Osteocyte (in vitro differentiated cells): ENCODE results near the gene TEX26. TPM values are rescaled to one million over a fixed set of nuclear protein-coding genes. Genes with fewer than 3 reads are reported as not detected.

Experiments used
- DNase-seq: peaks from one replicate; pipeline ENCODE4 v3.0.0; 2021; ENCODE audit warnings: mixed read lengths; ENCODE audit not compliant: unreplicated experiment; ENCODE audit errors: extremely low spot score
- H3K27ac Mint-ChIP-seq: one replicate; pipeline ENCODE4 v1.8.0; 2021; ENCODE audit warnings: mild to moderate bottlenecking, mixed read lengths; ENCODE audit not compliant: unreplicated experiment
- H3K27me3 Mint-ChIP-seq: one replicate; pipeline ENCODE4 v1.8.0; 2021; ENCODE audit warnings: mixed read lengths; ENCODE audit not compliant: unreplicated experiment
- H3K36me3 Mint-ChIP-seq: one replicate; pipeline ENCODE4 v1.8.0; 2021; ENCODE audit warnings: mixed read lengths; ENCODE audit not compliant: unreplicated experiment
- H3K4me1 Mint-ChIP-seq: one replicate; pipeline ENCODE4 v1.8.0; 2021; ENCODE audit warnings: mixed read lengths; ENCODE audit not compliant: unreplicated experiment
- H3K4me3 Mint-ChIP-seq: one replicate; pipeline ENCODE4 v1.8.0; 2021; ENCODE audit warnings: mild to moderate bottlenecking, moderate library complexity, mixed read lengths; ENCODE audit not compliant: unreplicated experiment
- H3K9me3 Mint-ChIP-seq: one replicate; pipeline ENCODE4 v1.8.0; 2021; ENCODE audit warnings: mixed read lengths; ENCODE audit not compliant: unreplicated experiment
- CTCF ChIP-seq: fragments of 200-600 bp; sonication (generic); IDR thresholded peaks from 2 replicates; pipeline ENCODE4 v1.5.0; 2021; ENCODE audit warnings: antibody characterized with exemption, mild to moderate bottlenecking, moderate library complexity
- total RNA-seq: library from RNA; stranded (reverse); gene quantifications from 2 replicates; pipeline ENCODE4 v1.2.1, GENCODE V29; 2021

TEX26 gene
- total RNA-seq, 1 donor from 2014 or later: not detected

GRCh38 chr13:30910676-30911075, 21.8 kb upstream of the TEX26 start:
- no peak for DNase-seq
- H3K4me3 Mint-ChIP-seq: no peak overlapping the region
- H3K36me3 Mint-ChIP-seq: no peaks in the 10 kb centered on the region
- H3K9me3 Mint-ChIP-seq: no peaks in the 10 kb centered on the region
- no peak for TF ChIP-seq CTCF
- H3K27me3 Mint-ChIP-seq: no peaks in the 10 kb centered on the region
- H3K4me1 Mint-ChIP-seq: peaks cover 30% of the 10 kb centered on the region
- H3K27ac Mint-ChIP-seq: no peak overlapping the region

- TF ChIP-seq CTCF: no peak
- no peaks in the 10 kb centered on the region for H3K27me3 Mint-ChIP-seq
- no peaks in the 10 kb centered on the region for H3K9me3 Mint-ChIP-seq
- no peaks in the 10 kb centered on the region for H3K36me3 Mint-ChIP-seq
- peaks cover 8% of the 10 kb centered on the region for H3K4me1 Mint-ChIP-seq
- no peak overlapping the region for H3K4me3 Mint-ChIP-seq
- no peak for DNase-seq
- H3K27ac Mint-ChIP-seq: no peak overlapping the region
These were observed 16.5 kb upstream of the TEX26 start for GRCh38 chr13:30915691-30916541.

- H3K9me3 Mint-ChIP-seq: no peaks in the 10 kb centered on the region
- H3K4me3 Mint-ChIP-seq: no peak overlapping the region
- H3K36me3 Mint-ChIP-seq: no peaks in the 10 kb centered on the region
- DNase-seq: no peak
- H3K27ac Mint-ChIP-seq: no peak overlapping the region
- no peaks in the 10 kb centered on the region for H3K27me3 Mint-ChIP-seq
- H3K4me1 Mint-ChIP-seq: peaks cover 8% of the 10 kb centered on the region
- TF ChIP-seq CTCF: no peak
These were observed 15.5 kb upstream of the TEX26 start for GRCh38 chr13:30916991-30917390.

GRCh38 chr13:30918662-30919405, 13.6 kb upstream of the TEX26 start:
- DNase-seq: no peak
- Mint-ChIP-seq H3K4me1 (peaks cover 8% of the 10 kb centered on the region), H3K4me3 (no peak overlapping the region), H3K9me3 (no peaks in the 10 kb centered on the region), H3K27me3 (peaks cover 4% of the 10 kb centered on the region), H3K36me3 (peaks cover 2% of the 10 kb centered on the region), H3K27ac (no peak overlapping the region)
- TF ChIP-seq CTCF: no peak
